Lung (tissue), 12 donors: ENCODE data around the gene ATP10A. TPM values are rescaled to one million over a fixed set of nuclear protein-coding genes. Genes with fewer than 3 reads are reported as not detected.

Experiments
- ATAC-seq: fragments of 200-7000 bp; cut with Tn5 transposase; one replicate; pipeline ENCODE4 v1.9.1; 2020; ENCODE audit warnings: moderate number of reproducible peaks; ENCODE audit not compliant: insufficient read depth, low FRiP score
- DNase-seq, 3 donors: peaks; one replicate each; pipeline ENCODE4 v3.0.0-alpha.2; 2013 to 2017
- H3K27ac ChIP-seq, 2 donors: one replicate each; pipeline ENCODE4 v1.5.1; 2013; ENCODE audit warnings: mild to moderate bottlenecking in 2 of 2, moderate library complexity in 2 of 2, control low read depth in 1 of 2, inconsistent platforms in 1 of 2, low read depth in 1 of 2, low read length in 1 of 2
- H3K27me3 ChIP-seq, 3 donors: one replicate each; pipeline ENCODE4 v1.5.1; 2013; ENCODE audit warnings: low read length in 2 of 3; ENCODE audit not compliant: control insufficient read depth in 3 of 3, insufficient read depth in 3 of 3
- H3K36me3 ChIP-seq, 4 donors: one replicate each; pipeline ENCODE4 v1.5.1; 2013; ENCODE audit warnings: low read length in 4 of 4, mild to moderate bottlenecking in 1 of 4, moderate library complexity in 1 of 4; ENCODE audit not compliant: control insufficient read depth in 4 of 4, insufficient read depth in 4 of 4
- H3K4me1 ChIP-seq, 5 donors: one replicate each; pipeline ENCODE4 v1.5.1; 2013; ENCODE audit warnings: low read length in 5 of 5, mild to moderate bottlenecking in 2 of 5, moderate library complexity in 1 of 5; ENCODE audit not compliant: control insufficient read depth in 5 of 5, insufficient read depth in 5 of 5
- H3K4me3 ChIP-seq: one replicate; pipeline ENCODE4 v1.5.1; 2013; ENCODE audit warnings: mild to moderate bottlenecking, control low read depth, moderate library complexity
- H3K9ac ChIP-seq, 2 donors: one replicate each; pipeline ENCODE4 v1.5.1; 2013; ENCODE audit warnings: low read length in 2 of 2, control low read depth in 1 of 2; ENCODE audit not compliant: insufficient read depth in 1 of 2
- H3K9me3 ChIP-seq, 4 donors: one replicate each; pipeline ENCODE4 v1.5.1; 2013; ENCODE audit warnings: low read length in 3 of 4, mild to moderate bottlenecking in 1 of 4, moderate library complexity in 1 of 4; ENCODE audit not compliant: control insufficient read depth in 4 of 4, insufficient read depth in 3 of 4
- CTCF ChIP-seq: IDR thresholded peaks from 2 replicates; pipeline ENCODE4 v1.5.1; 2012; ENCODE audit warnings: mild to moderate bottlenecking; ENCODE audit errors: control extremely low read depth, extremely low read depth
- WGBS, 2 donors: extraction: QIAGEN DNeasy Blood & Tissue Kit; methylation state at CpG; one replicate each; pipeline ENCODE4 v1.1.7; 2013; 5-methylcytosine and 5-hydroxymethylcytosine counted together
- polyA plus RNA-seq, 2 donors: library from polyadenylated mRNA; stranded (reverse); fragments of 200-250 nt; gene quantifications; one replicate each; pipeline ENCODE4 v1.2.1, GENCODE V29; 2013
- total RNA-seq, 2 donors: library from RNA; depleted of rRNA in 1 of 2; stranded (reverse); fragments of >200 nt in 1 of 2; gene quantifications; one replicate each; pipeline ENCODE4 v1.2.1, GENCODE V29; 2014 to 2021
- donor health status: control.
- donor health status: control.
- donor health status: Bipolar disorder and iron deficiency.
- donor health status: healthy.
- donor health status: DM: yes; HTN: yes; CAD: no.

The ATP10A gene
- total and polyA plus RNA-seq, 4 donors, result 4.5 to 33.7 (median 6.2) TPM

GRCh38 chr15:25679964-25680685 is 183.0 kb downstream of the ATP10A start:
- ATAC-seq, result no peak
- WGBS, 2 donors, result 89 to 90% methylated on average over 25 of the region's 25 CpGs
- Histone ChIP-seq H3K36me3 (peaks cover 0 to 21% (median 0%) of the 10 kb centered on the region in 4 donors), H3K4me1 (no peaks in the 10 kb centered on the region), H3K9ac (no peak overlapping the region), H3K9me3 (peaks cover 0 to 10% (median 0%) of the 10 kb centered on the region in 4 donors), H3K27ac (no peak overlapping the region), H3K27me3 (no peaks in the 10 kb centered on the region), H3K4me3 (no peak overlapping the region)
- no peak for TF ChIP-seq CTCF
- no peak for DNase-seq

GRCh38 chr15:25679492-25679891 is 183.6 kb downstream of the ATP10A start:
- Histone ChIP-seq H3K9ac (no peak overlapping the region), H3K9me3 (peaks cover 0 to 9% (median 0%) of the 10 kb centered on the region in 4 donors), H3K36me3 (peaks cover 0 to 21% (median 0%) of the 10 kb centered on the region in 4 donors), H3K27ac (no peak overlapping the region), H3K4me3 (no peak overlapping the region), H3K4me1 (no peaks in the 10 kb centered on the region), H3K27me3 (no peaks in the 10 kb centered on the region)
- ATAC-seq, result no peak
- no peak for TF ChIP-seq CTCF
- WGBS, 2 donors, result 83 to 85% methylated on average over 10 to 11 of the region's 11 CpGs
- no peak for DNase-seq

GRCh38 chr15:25678500-25678855 is 184.6 kb downstream of the ATP10A start:
- DNase-seq, result no peak
- Histone ChIP-seq H3K27ac (no peak overlapping the region), H3K4me3 (no peak overlapping the region), H3K36me3 (peaks cover 0 to 21% (median 0%) of the 10 kb centered on the region in 4 donors), H3K4me1 (no peaks in the 10 kb centered on the region), H3K9ac (no peak overlapping the region), H3K9me3 (peaks cover 0 to under 1% (median 0%) of the 10 kb centered on the region in 4 donors), H3K27me3 (no peaks in the 10 kb centered on the region)
- no peak for TF ChIP-seq CTCF
- 88 to 89% methylated on average over 7 of the region's 7 CpGs for WGBS, 2 donors
- no peak for ATAC-seq
